Thoracic aorta (tissue), 2 donors: Measurements from ENCODE around the gene GCM1. TPM values are rescaled to one million over a fixed set of nuclear protein-coding genes. Genes with fewer than 3 reads are reported as not detected.

Experiments
- ATAC-seq: fragments of 150-250 bp; one replicate; pipeline ENCODE4 v1.8.0; 2017; ENCODE audit warnings: low read depth; ENCODE audit not compliant: insufficient number of reproducible peaks, low FRiP score
- DNase-seq: peaks from one replicate; pipeline ENCODE4 v3.0.0-alpha.2; 2020; ENCODE audit warnings: low spot score
- H3K27ac ChIP-seq, 2 donors: fragments of 200-600 bp; sonication (generic); 1 replicate in 1 of 2; 2 replicates in 1 of 2; pipeline ENCODE4 v1.5.1; 2016; ENCODE audit warnings: mild to moderate bottlenecking in 2 of 2, moderate library complexity in 2 of 2
- H3K27me3 ChIP-seq: fragments of 200-600 bp; sonication (generic); replicated peaks from 2 replicates; pipeline ENCODE4 v1.6.0; 2016; ENCODE audit warnings: mild to moderate bottlenecking; ENCODE audit not compliant: insufficient read depth
- H3K36me3 ChIP-seq: fragments of 200-600 bp; sonication (generic); one replicate; pipeline ENCODE4 v1.5.1; 2016
- H3K4me1 ChIP-seq, 2 donors: fragments of 200-600 bp; sonication (generic); 1 replicate in 1 of 2; 2 replicates in 1 of 2; pipeline versions ENCODE4 v1.5.1 to v1.6.0; 2016; ENCODE audit warnings: low read depth in 2 of 2, mild to moderate bottlenecking in 1 of 2; ENCODE audit not compliant: control insufficient read depth in 1 of 2
- H3K4me3 ChIP-seq: fragments of 200-600 bp; sonication (generic); 2 replicates; pipeline ENCODE4 v1.5.1; 2016; ENCODE audit warnings: mild to moderate bottlenecking
- H3K9me3 ChIP-seq: fragments of 200-600 bp; sonication (generic); 2 replicates; pipeline ENCODE4 v1.5.1; 2016
- total RNA-seq, 2 donors: library from RNA; depleted of rRNA; stranded (reverse); fragments of >200 nt; gene quantifications; one replicate each; pipeline versions ENCODE4 v1.1.0 to v1.2.3, GENCODE V29; 2016
- TF ChIP-seq, protein P1 (sequence below): fragments of 200-600 bp; sonication (generic); IDR thresholded peaks from one replicate; pipeline ENCODE4 v1.5.1; 2019; ENCODE audit warnings: antibody characterized with exemption

The GCM1 gene
- total RNA-seq, 2 donors from 2014 or later = not detected

DNA sequence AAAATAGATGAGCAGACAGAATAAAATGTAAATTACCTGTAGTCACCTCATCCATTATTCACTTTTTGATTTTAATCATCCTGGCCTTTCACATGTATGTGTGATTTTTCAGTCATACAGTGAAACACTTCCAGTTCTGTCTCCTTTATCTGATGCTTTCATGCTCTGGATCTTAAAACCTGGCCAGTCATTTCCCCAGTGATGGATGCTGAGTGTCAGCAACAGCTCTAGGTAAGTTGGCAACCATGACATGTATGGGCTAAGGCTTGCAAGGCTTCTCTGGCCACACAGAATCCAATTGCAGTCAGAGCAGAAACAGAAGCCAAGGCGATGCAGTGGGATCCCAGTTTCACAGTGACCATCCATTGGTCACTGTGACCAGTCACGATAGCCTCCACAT is 47.6 kb downstream of the GCM1 start:
- Histone ChIP-seq H3K4me1 (no peaks in the 10 kb centered on the region), H3K9me3 (no peaks in the 10 kb centered on the region), H3K36me3 (peaks cover 35% of the 10 kb centered on the region), H3K27me3 (no peaks in the 10 kb centered on the region), H3K4me3 (no peak overlapping the region), H3K27ac (no peak overlapping the region)
- TF ChIP-seq, protein P1, sequence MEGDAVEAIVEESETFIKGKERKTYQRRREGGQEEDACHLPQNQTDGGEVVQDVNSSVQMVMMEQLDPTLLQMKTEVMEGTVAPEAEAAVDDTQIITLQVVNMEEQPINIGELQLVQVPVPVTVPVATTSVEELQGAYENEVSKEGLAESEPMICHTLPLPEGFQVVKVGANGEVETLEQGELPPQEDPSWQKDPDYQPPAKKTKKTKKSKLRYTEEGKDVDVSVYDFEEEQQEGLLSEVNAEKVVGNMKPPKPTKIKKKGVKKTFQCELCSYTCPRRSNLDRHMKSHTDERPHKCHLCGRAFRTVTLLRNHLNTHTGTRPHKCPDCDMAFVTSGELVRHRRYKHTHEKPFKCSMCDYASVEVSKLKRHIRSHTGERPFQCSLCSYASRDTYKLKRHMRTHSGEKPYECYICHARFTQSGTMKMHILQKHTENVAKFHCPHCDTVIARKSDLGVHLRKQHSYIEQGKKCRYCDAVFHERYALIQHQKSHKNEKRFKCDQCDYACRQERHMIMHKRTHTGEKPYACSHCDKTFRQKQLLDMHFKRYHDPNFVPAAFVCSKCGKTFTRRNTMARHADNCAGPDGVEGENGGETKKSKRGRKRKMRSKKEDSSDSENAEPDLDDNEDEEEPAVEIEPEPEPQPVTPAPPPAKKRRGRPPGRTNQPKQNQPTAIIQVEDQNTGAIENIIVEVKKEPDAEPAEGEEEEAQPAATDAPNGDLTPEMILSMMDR = no peak
- ATAC-seq = no peak
- DNase-seq = no peak

DNA sequence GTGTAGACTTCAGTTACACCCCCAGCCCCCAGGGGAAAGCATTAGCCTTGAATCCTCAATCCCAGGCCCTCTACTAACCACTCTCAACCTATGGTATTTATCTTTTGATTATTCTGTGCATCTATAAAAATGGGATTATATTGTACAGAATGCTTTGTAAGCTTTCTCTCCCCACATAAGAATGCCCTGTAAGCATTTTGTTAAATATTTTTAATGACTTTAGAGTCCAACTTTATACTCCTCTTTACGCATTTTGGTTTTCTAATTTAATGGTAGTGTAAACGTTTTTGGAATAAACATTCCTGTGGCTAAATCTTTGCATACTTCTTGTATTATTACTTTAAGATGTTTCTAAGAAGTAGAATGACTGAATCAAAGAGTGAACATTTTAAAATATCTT is 48.1 kb downstream of the GCM1 start:
- Histone ChIP-seq H3K4me3 (no peak overlapping the region), H3K4me1 (no peaks in the 10 kb centered on the region), H3K27ac (no peak overlapping the region), H3K27me3 (no peaks in the 10 kb centered on the region), H3K9me3 (no peaks in the 10 kb centered on the region), H3K36me3 (peaks cover 39% of the 10 kb centered on the region)
- DNase-seq (no peak), ATAC-seq (no peak)
- TF ChIP-seq, protein P1 = no peak

DNA sequence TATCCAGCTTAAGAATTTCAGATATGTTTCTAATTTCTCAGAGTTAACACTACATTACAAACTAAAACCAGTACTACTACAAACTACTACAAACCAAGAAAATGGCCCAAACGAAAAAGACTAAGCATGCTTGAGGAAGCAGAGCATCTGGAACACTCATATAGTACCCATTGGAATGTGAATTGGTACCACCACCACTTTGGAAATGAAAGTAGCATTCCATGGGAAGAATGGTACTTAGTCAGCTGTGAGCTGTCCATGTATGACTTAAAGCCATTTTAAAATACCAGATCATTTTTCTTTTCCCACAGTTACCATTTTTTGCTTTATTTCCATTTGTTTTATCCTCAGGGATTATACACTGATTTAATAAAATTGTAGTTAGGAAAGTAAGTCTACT is 52.9 kb downstream of the GCM1 start:
- H3K36me3 ChIP-seq = peaks cover 65% of the 10 kb centered on the region
- ATAC-seq = no peak
- no peaks in the 10 kb centered on the region for H3K27me3 ChIP-seq
- no peaks in the 10 kb centered on the region for H3K4me1 ChIP-seq
- no peak overlapping the region for H3K27ac ChIP-seq
- no peaks in the 10 kb centered on the region for H3K9me3 ChIP-seq
- H3K4me3 ChIP-seq = no peak overlapping the region
- TF ChIP-seq, protein P1 = no peak
- DNase-seq = no peak

DNA sequence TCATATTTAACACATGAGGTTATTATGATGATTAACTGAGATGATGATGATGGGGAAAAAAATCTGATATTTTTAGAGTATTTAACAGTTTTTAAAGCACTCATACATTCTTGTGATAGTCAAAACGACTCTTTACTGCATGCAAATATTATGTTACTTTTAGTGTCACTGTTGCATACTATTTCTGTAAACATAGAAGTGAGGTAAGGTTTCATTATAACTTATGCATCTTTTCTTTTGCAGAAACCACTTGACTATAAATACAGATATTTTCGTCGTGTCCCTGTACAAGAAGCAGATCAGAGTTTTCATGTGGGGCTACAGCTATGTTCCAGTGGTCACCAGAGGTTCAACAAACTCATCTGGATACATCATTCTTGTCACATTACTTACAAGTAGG is 53.4 kb downstream of the GCM1 start:
- Histone ChIP-seq H3K9me3 (no peaks in the 10 kb centered on the region), H3K27ac (no peak overlapping the region), H3K27me3 (no peaks in the 10 kb centered on the region), H3K36me3 (peaks cover 66% of the 10 kb centered on the region), H3K4me3 (no peak overlapping the region), H3K4me1 (no peaks in the 10 kb centered on the region)
- no peak for DNase-seq
- no peak for ATAC-seq
- TF ChIP-seq, protein P1 = no peak

DNA sequence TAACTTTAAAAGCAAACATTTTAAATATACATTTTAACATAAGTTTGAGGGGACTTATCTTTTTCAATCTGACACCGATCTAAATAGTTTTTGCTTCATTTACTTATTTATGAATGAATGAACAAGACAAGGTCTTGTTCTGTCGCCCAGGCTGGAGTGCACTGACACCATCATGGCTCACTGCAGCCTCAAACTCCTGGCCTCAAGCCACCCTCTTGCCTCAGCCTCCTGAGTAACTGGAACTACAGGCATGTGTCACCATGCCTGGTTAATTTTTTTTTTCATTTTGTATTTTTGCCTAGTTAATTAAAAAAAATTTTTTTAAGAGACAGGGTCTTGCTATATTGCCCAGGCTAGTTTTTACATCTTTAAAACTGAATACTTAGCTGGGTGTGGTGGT is 58.1 kb downstream of the GCM1 start:
- no peaks in the 10 kb centered on the region for H3K27me3 ChIP-seq
- DNase-seq (no peak), ATAC-seq (no peak)
- no peaks in the 10 kb centered on the region for H3K9me3 ChIP-seq
- H3K4me3 ChIP-seq = no peak overlapping the region
- H3K36me3 ChIP-seq = peaks cover 63% of the 10 kb centered on the region
- no peak overlapping the region for H3K27ac ChIP-seq
- no peaks in the 10 kb centered on the region for H3K4me1 ChIP-seq
- TF ChIP-seq, protein P1 = no peak
